H9 (cell line): ENCODE measurements around the gene PC. TPM values are rescaled to one million over a fixed set of nuclear protein-coding genes. Genes with fewer than 3 reads are reported as not detected.

ENCODE experiments used
- DNase-seq: peaks from one replicate; pipeline ENCODE4 v3.0.0-alpha.2; 2017
- H2AFZ ChIP-seq: one replicate; pipeline ENCODE4 v1.6.1; 2013; ENCODE audit warnings: mild to moderate bottlenecking, low read length, control low read depth, moderate library complexity
- H2AK5ac ChIP-seq: 2 replicates; pipeline ENCODE4 v1.6.1; 2013; ENCODE audit warnings: low read length, control low read depth, mixed read lengths; ENCODE audit not compliant: insufficient read length
- H2BK120ac ChIP-seq: one replicate; pipeline ENCODE4 v1.6.1; 2013; ENCODE audit warnings: low read depth, mild to moderate bottlenecking, low read length, control low read depth, inconsistent platforms; ENCODE audit not compliant: poor library complexity, severe bottlenecking
- H2BK12ac ChIP-seq: 2 replicates; pipeline ENCODE4 v1.6.1; 2013; ENCODE audit warnings: low read length, control low read depth, mixed read lengths, low read depth; ENCODE audit not compliant: insufficient read length
- H2BK15ac ChIP-seq: 2 replicates; pipeline ENCODE4 v1.6.1; 2013; ENCODE audit warnings: low read depth, low read length, control low read depth
- H2BK20ac ChIP-seq: one replicate; pipeline ENCODE4 v1.6.1; 2013; ENCODE audit warnings: low read depth, mild to moderate bottlenecking, low read length, control low read depth, inconsistent platforms; ENCODE audit not compliant: poor library complexity, severe bottlenecking
- H2BK5ac ChIP-seq: 2 replicates; pipeline ENCODE4 v1.6.1; 2013; ENCODE audit warnings: low read length, control low read depth, mixed read lengths; ENCODE audit not compliant: insufficient read length
- H3K14ac ChIP-seq: 2 replicates; pipeline ENCODE4 v1.6.1; 2013; ENCODE audit warnings: low read length, control low read depth; ENCODE audit not compliant: insufficient read depth
- H3K18ac ChIP-seq: 2 replicates; pipeline ENCODE4 v1.6.1; 2013; ENCODE audit warnings: low read depth, mild to moderate bottlenecking, mixed read lengths, low read length, control low read depth; ENCODE audit not compliant: insufficient read length
- H3K23ac ChIP-seq: 2 replicates; pipeline ENCODE4 v1.6.1; 2013; ENCODE audit warnings: low read length, control low read depth, mixed read lengths, low read depth; ENCODE audit not compliant: insufficient read length
- H3K23me2 ChIP-seq: 2 replicates; pipeline ENCODE4 v1.6.1; 2013; ENCODE audit warnings: low read depth, mild to moderate bottlenecking, mixed read lengths, low read length, control low read depth; ENCODE audit not compliant: insufficient read length, poor library complexity, severe bottlenecking
- H3K27ac ChIP-seq: 2 replicates; pipeline ENCODE4 v1.5.1; 2013; ENCODE audit warnings: low read length, control low read depth, mixed read lengths, low read depth; ENCODE audit not compliant: insufficient read length
- H3K27me3 ChIP-seq: 2 replicates; pipeline ENCODE4 v1.6.1; 2013; ENCODE audit warnings: low read length, control low read depth, inconsistent platforms; ENCODE audit not compliant: insufficient read depth
- H3K4ac ChIP-seq: 2 replicates; pipeline ENCODE4 v1.6.1; 2013; ENCODE audit warnings: low read depth, mild to moderate bottlenecking, control low read depth, inconsistent platforms, low read length, moderate library complexity
- H3K4me1 ChIP-seq: 2 replicates; pipeline ENCODE4 v1.6.1; 2013; ENCODE audit warnings: low read length, control low read depth, inconsistent platforms; ENCODE audit not compliant: insufficient read depth
- H3K4me2 ChIP-seq: 2 replicates; pipeline ENCODE4 v1.6.1; 2013; ENCODE audit warnings: low read length, control low read depth, mixed read lengths; ENCODE audit not compliant: insufficient read length, insufficient read depth
- H3K56ac ChIP-seq: 2 replicates; pipeline ENCODE4 v1.6.1; 2013; ENCODE audit warnings: low read depth, mild to moderate bottlenecking, mixed read lengths, low read length, control low read depth; ENCODE audit not compliant: insufficient read length
- H3K79me1 ChIP-seq: 2 replicates; pipeline ENCODE4 v1.6.1; 2013; ENCODE audit warnings: low read depth, mild to moderate bottlenecking, moderate library complexity, low read length, control low read depth, inconsistent platforms; ENCODE audit not compliant: insufficient read depth, poor library complexity, severe bottlenecking
- H3K79me2 ChIP-seq: 2 replicates; pipeline ENCODE4 v1.6.1; 2013; ENCODE audit warnings: low read length, control low read depth, inconsistent platforms; ENCODE audit not compliant: insufficient read depth
- H3K9ac ChIP-seq: 2 replicates; pipeline ENCODE4 v1.6.1; 2013; ENCODE audit warnings: low read length, control low read depth, mixed read lengths; ENCODE audit not compliant: insufficient read length; ENCODE audit errors: extremely low read depth
- H3K9me3 ChIP-seq: one replicate; pipeline ENCODE4 v1.6.1; 2013; ENCODE audit warnings: low read depth, low read length, inconsistent platforms; ENCODE audit not compliant: control insufficient read depth
- H3T11ph ChIP-seq: one replicate; pipeline ENCODE4 v1.6.1; 2013; ENCODE audit warnings: mild to moderate bottlenecking, low read length, control low read depth, inconsistent platforms
- H4K20me1 ChIP-seq: one replicate; pipeline ENCODE4 v1.6.1; 2013; ENCODE audit not compliant: control insufficient read depth, insufficient read length, insufficient read depth
- H4K5ac ChIP-seq: 2 replicates; pipeline ENCODE4 v1.6.1; 2013; ENCODE audit warnings: low read depth, mild to moderate bottlenecking, mixed read lengths, low read length, control low read depth; ENCODE audit not compliant: insufficient read length
- H4K8ac ChIP-seq: replicated peaks from 2 replicates; pipeline ENCODE4 v1.6.1; 2013; ENCODE audit warnings: low read length, control low read depth, mixed read lengths, low read depth; ENCODE audit not compliant: insufficient read length
- H4K91ac ChIP-seq: 2 replicates; pipeline ENCODE4 v1.6.1; 2013; ENCODE audit warnings: low read depth, mild to moderate bottlenecking, moderate library complexity, mixed read lengths, low read length, control low read depth; ENCODE audit not compliant: insufficient read length
- H3K27ac Mint-ChIP-seq, 3 experiments: 2 replicates in 2 of 3; 3 replicates in 1 of 3; pipeline ENCODE4 v1.8.0; 2020 to 2021; ENCODE audit warnings: mixed read lengths in 3 of 3, mild to moderate bottlenecking in 1 of 3, moderate library complexity in 1 of 3
- H3K27me3 Mint-ChIP-seq: 2 replicates; pipeline ENCODE4 v1.8.0; 2021; ENCODE audit warnings: low read depth, mild to moderate bottlenecking, moderate library complexity, mixed read lengths
- H3K36me3 Mint-ChIP-seq, 3 experiments: 2 replicates in 2 of 3; 3 replicates in 1 of 3; pipeline ENCODE4 v1.8.0; 2020 to 2021; ENCODE audit warnings: low read depth in 3 of 3, mixed read lengths in 3 of 3; ENCODE audit not compliant: insufficient read depth in 1 of 3
- H3K4me1 Mint-ChIP-seq, 2 experiments: 2 replicates each; pipeline ENCODE4 v1.8.0; 2020; ENCODE audit warnings: mixed read lengths in 2 of 2
- H3K4me3 Mint-ChIP-seq, 2 experiments: 2 replicates in 1 of 2; 3 replicates in 1 of 2; pipeline ENCODE4 v1.8.0; 2020 to 2021; ENCODE audit warnings: mild to moderate bottlenecking in 2 of 2, mixed read lengths in 2 of 2, moderate library complexity in 1 of 2
- H3K9me3 Mint-ChIP-seq, 2 experiments: 2 replicates in 1 of 2; 3 replicates in 1 of 2; pipeline ENCODE4 v1.8.0; 2020; ENCODE audit warnings: mild to moderate bottlenecking in 2 of 2, mixed read lengths in 2 of 2, moderate library complexity in 1 of 2
- CTCF ChIP-seq: fragments of 200-600 bp; sonication (generic); conservative IDR thresholded peaks from 3 replicates; pipeline ENCODE4 v1.8.0; 2021; ENCODE audit warnings: antibody characterized with exemption, mild to moderate bottlenecking
- WGBS: extraction: QIAGEN DNeasy Blood & Tissue Kit; methylation state at CpG from one replicate; pipeline ENCODE4 v1.1.7; 2013; ENCODE audit warnings: missing lambda C conversion rate, low lambda C conversion rate, mixed read lengths; ENCODE audit not compliant: insufficient read length; ENCODE audit errors: extremely low coverage; 5-methylcytosine and 5-hydroxymethylcytosine counted together
- total RNA-seq: library from RNA; stranded (reverse); gene quantifications from 2 replicates; pipeline ENCODE4 v1.2.1, GENCODE V29; 2021

Gene PC
- total RNA-seq, 1 experiment from 2014 or later: 32.6 TPM

- H3T11ph ChIP-seq: no peak overlapping the region
Observed at GRCh38 chr11:66967670-66968425, 9.7 kb upstream of the PC start.

More at GRCh38 chr11:66967670-66968425, 9.7 kb upstream of the PC start:
- Histone ChIP-seq H3K27me3 (no peaks in the 10 kb centered on the region), H2BK5ac (no peak overlapping the region), H4K91ac (no peak overlapping the region), H3K4me1 (no peaks in the 10 kb centered on the region), H4K8ac (no peak overlapping the region), H3K4ac (no peak overlapping the region), H3K9ac (no peak overlapping the region), H2BK20ac (no peak overlapping the region), H2BK12ac (no peak overlapping the region), H2BK15ac (no peak overlapping the region), H4K5ac (no peak overlapping the region), H3K79me1 (no peaks in the 10 kb centered on the region), H3K18ac (no peak overlapping the region), H3K23me2 (no peaks in the 10 kb centered on the region), H3K56ac (no peak overlapping the region), H3K27ac (no peak overlapping the region), H3K14ac (no peak overlapping the region), H4K20me1 (no peaks in the 10 kb centered on the region), H2AFZ (no peak overlapping the region), H3K23ac (no peak overlapping the region), H3K9me3 (no peaks in the 10 kb centered on the region), H3K79me2 (no peaks in the 10 kb centered on the region), H2BK120ac (no peak overlapping the region), H3K4me2 (no peak overlapping the region), H2AK5ac (no peak overlapping the region)
- no peaks in the 10 kb centered on the region for H3K4me1 Mint-ChIP-seq
- no peak overlapping the region; a peak in 1 of 7 replicates for H3K27ac Mint-ChIP-seq
- peaks cover 2% of the 10 kb centered on the region; the same call in 1 of the 2 replicates for H3K27me3 Mint-ChIP-seq
- WGBS: no CpG with 5 or more reads among the region's 5 CpGs
- H3K4me3 Mint-ChIP-seq: no peak overlapping the region
- no peak for DNase-seq
- TF ChIP-seq CTCF: no peak
- no peaks in the 10 kb centered on the region; a peak in 1 of 7 replicates for H3K36me3 Mint-ChIP-seq
- H3K9me3 Mint-ChIP-seq: no peaks in the 10 kb centered on the region
